Activated CD4-positive, alpha-beta T cell treated with anti-CD3 and anti-CD28 coated beads for 24 hours (primary cell): Measurements from ENCODE around the gene TIA1.
"Not testable (repeated sequence)": the region's sequence is repeated elsewhere in the genome, so short reads cannot be mapped to it uniquely, and the experiment has no call there.

Experiments used
- DNase-seq, 2 donors: peaks; one replicate each; pipeline ENCODE4 v3.0.0-alpha.2; 2020; ENCODE audit warnings: low read depth in 2 of 2

TIA1 gene

GRCh38 chr2:70248181-70248847 lies at the start of gene TIA1:
Gene TIA1, minus strand, starts transcription at chr2:70248628. Its CDS starts 198 bp downstream, at chr2:70248430.
- peak; percentile 96 to 98 for DNase-seq

GRCh38 chr2:70297828-70298227 lies 49.4 kb upstream of the TIA1 start:
- not testable (repeated sequence) for DNase-seq

GRCh38 chr2:70283500-70284191 lies 35.2 kb upstream of the TIA1 start:
- no peak for DNase-seq

- no peak for DNase-seq
These were observed 34.0 kb upstream of the TIA1 start for GRCh38 chr2:70282439-70282838.

GRCh38 chr2:70280242-70280798 lies 31.9 kb upstream of the TIA1 start:
- no peak for DNase-seq

GRCh38 chr2:70270323-70270722 lies 21.9 kb upstream of the TIA1 start:
- no peak for DNase-seq

- DNase-seq, result not testable (repeated sequence)
These were observed 21.2 kb upstream of the TIA1 start for GRCh38 chr2:70269422-70270302.

GRCh38 chr2:70266925-70267324 lies 18.5 kb upstream of the TIA1 start:
- DNase-seq, result not testable (repeated sequence)

GRCh38 chr2:70261501-70261900 lies 13.1 kb upstream of the TIA1 start:
- no peak for DNase-seq

- DNase-seq, result no peak
These were observed 10.1 kb upstream of the TIA1 start for GRCh38 chr2:70258532-70258875.

GRCh38 chr2:70255637-70256314 lies 7.3 kb upstream of the TIA1 start:
- DNase-seq, result no peak

GRCh38 chr2:70250434-70250833 lies 2.0 kb upstream of the TIA1 start:
- no peak for DNase-seq

- DNase-seq, result no peak
These were observed 856 bp downstream of the TIA1 start for GRCh38 chr2:70247364-70248180.

GRCh38 chr2:70243806-70244584 lies 4.4 kb downstream of the TIA1 start:
- DNase-seq, result no peak

GRCh38 chr2:70242552-70242951 lies 5.9 kb downstream of the TIA1 start:
- DNase-seq, result no peak

GRCh38 chr2:70241340-70241739 lies 7.1 kb downstream of the TIA1 start:
- DNase-seq, result no peak

GRCh38 chr2:70240599-70240998 lies 7.8 kb downstream of the TIA1 start:
- no peak for DNase-seq

- DNase-seq, result no peak
These were observed 14.5 kb downstream of the TIA1 start for GRCh38 chr2:70233926-70234325.

- no peak for DNase-seq
These were observed 21.6 kb downstream of the TIA1 start for GRCh38 chr2:70226781-70227180.

GRCh38 chr2:70223305-70223704 lies 25.1 kb downstream of the TIA1 start:
- DNase-seq, result not testable (repeated sequence)
